Measurements from ENCODE around the gene CCDC102B.
"Not testable (repeated sequence)": the region's sequence is repeated elsewhere in the genome, so short reads cannot be mapped to it uniquely, and the experiment has no call there.

The CCDC102B gene

DNA sequence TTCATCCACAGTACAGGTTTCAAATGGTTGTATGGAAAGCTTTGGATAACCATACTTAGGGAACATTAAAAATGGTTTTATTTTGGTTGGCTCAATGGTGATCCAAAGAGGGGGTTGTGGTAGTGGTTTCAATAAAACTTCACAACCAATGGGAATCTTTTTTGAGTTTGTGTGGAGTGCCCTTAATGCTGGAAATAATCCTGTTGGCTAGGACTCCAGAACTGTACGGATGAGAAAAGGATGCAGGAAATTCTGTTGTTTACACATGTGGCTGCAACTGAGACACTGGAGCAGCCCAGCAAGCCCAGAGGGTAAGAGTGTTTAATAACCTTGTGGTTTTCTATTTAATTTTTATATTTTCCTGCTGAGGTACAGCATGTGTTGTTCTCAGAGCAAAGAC is at the start of gene CCDC102B:
Gene CCDC102B (plus strand): TSS at position 210 of the 400 bp plus-strand sequence. CDS start 38,684 bp downstream, outside the sequence.
- peak within 1 kb of the TSS; percentile 28 for H3K4me3 ChIP-seq (ENCODE audit: low read depth, low read length)
- DNase-seq (ENCODE audit: low read depth) = peak; percentile 85

DNA sequence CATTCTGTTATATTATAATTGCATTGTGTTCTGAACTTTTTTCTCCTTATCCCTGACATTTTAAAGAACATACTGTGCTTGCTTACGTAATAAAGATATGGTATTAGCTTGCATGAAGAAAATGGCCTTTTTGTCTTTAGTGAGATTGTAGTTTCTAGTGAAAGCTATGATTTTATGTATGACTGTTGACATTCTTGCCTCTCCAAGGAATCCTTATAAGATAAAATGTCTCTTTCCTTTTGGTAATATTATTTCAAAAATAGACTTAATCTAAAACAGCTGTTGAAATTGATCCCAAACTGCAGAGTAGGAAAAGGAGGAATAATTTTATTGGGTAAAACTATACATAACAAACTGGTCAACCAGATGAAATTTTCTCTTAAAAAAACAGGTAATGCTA is 40.8 kb upstream of the CCDC102B start:
- DNase-seq (ENCODE audit: low read depth) = no peak
- no peak overlapping the region for H3K4me3 ChIP-seq (ENCODE audit: low read depth, low read length)

DNA sequence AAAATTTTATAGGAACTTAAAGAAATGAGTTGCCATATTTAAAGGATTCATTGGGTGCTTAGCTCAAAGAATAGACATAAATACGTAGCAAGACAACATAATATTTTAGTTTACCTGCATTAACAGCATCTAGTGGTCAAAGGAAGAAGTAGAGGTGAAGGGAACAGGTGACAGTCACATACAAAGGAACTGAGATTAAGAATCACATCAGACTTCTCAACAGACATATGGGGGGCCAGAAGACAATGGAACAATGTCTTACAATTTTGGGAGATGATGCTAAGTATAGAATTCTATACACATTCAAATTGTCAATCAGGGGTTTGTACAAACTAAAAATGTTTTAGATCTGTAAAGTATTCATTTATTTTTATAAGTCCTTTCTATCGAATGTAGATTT is 38.6 kb upstream of the CCDC102B start:
- no peak for DNase-seq (ENCODE audit: low read depth)
- no peak overlapping the region for H3K4me3 ChIP-seq (ENCODE audit: low read depth, low read length)

DNA sequence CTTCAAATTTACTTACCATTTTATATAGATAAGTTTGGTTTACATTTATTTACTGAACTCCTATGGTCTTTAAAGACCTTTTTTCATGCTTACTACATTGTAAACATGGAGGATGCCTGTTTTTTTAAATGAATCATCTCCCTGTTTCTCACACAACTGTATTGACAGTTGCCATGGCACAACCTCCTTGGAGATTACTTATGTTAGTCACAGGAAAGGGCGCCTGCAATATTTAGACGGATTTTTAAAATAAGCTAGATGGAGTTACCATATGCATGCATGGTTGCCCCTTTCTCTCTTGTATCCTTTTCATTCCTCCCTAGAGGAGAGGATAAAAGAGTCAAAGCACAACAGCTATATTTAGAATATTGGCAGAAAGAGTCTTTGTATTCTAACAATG is 34.8 kb upstream of the CCDC102B start:
- peak; percentile 73 for DNase-seq (ENCODE audit: low read depth)
- no peak overlapping the region for H3K4me3 ChIP-seq (ENCODE audit: low read depth, low read length)

DNA sequence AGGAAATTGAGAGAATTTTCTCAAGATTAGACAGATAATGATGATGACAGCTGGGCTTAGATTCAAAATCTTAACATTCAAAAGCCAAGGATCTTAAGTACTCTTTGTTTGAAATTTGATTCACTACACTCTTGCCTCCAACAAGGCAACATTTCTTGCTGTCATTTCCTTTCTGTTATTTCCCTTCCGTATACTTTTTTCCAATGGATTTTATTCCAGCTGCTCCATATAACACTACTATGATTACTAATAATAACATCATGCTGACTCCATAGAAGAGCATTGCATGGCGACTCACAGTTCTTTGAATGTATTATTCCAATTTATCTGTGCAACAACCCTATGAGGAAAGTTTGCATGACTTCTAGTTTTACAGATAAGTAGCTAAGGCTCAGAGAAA is 33.9 kb upstream of the CCDC102B start:
- DNase-seq (ENCODE audit: low read depth) = peak; percentile 45

DNA sequence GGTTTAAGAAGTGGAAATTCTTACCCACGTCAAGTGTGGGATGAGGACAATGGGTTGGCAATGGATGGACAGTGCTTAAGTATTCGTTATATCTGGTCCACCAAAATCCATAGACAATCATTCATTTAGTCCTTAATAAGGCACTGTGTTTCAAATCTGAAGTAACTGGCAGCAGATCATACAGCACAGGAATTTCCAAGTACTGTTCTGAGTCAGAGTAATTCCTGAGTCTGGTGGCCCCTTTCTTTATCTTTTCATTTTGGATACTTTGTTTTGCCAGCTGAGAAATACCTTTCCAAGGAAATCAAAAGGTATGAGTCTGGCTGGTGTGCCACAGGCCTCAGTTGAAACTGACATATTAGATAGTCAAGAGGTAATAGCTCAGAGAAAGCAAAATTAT is 31.4 kb upstream of the CCDC102B start:
- H3K4me3 ChIP-seq (ENCODE audit: low read depth, low read length) = no peak overlapping the region
- no peak for DNase-seq (ENCODE audit: low read depth)

More for the DNA sequence above, 33.9 kb upstream of the CCDC102B start:
- H3K4me3 ChIP-seq (ENCODE audit: low read depth, low read length) = no peak overlapping the region

DNA sequence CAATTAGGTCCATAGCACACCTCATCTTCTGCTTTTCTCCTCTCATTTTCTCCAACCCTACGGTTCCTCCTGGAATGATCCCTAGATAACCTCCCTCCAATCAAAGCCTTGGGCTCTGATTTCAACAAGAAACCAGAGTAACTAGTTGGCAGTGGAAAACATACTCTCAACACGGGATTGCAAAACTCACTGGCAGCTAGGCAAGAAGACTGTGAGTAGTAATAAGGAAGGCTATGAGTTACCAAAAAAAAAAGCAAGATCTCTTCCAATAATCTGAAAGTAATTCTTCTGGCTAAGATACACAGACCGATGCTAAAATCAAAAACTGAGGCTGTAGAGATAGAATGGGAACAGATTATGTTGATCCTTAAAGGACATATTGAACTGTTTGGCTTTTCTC is 28.4 kb upstream of the CCDC102B start:
- no peak overlapping the region for H3K4me3 ChIP-seq (ENCODE audit: low read depth, low read length)
- DNase-seq (ENCODE audit: low read depth) = no peak

DNA sequence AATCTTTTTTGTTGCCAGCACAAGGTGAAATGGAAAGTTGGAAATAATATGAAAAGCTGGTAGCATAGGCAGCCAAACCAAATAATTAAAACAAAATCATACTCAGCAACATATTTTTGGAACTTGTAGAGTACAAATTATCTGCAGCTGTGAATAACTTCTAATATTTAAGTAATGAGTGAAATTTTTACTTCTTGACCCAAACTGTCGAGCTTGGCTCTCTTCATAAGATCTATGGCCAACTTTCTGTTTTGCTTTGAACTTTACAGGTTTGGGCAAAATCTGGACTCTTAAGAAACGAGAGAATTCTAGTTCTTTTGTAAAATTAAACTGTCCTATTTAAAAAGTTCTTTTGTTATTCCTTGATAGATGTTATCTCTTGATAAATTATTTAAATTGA is 25.6 kb upstream of the CCDC102B start:
- DNase-seq (ENCODE audit: low read depth) = no peak

DNA sequence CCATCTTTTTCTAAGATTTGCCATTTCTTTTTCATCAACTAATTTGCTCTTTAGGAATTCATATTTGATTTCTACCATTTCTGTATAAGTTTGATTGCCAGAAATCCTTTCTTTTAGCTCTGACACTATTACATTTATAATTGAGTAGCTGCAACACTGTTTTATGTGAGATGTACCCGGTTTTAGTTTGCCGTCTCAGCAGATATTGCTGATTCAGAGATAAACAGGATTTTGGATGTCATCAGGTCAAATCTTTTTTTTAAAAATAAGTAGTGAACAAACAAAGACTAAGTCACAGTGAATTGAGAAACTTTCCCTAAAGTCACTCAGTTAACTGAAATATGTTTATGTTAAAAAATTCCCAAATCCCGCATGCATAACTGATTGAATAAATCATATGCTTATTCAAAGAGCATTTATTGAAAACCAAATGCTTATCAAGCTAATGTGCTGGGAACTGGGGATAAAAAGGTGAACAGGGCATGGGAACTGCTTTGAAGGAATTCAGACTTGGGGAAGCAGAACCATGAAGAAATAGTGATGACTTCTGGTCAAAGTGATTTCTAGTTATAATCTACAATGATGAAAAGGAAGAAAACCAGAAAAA is 19.5 kb upstream of the CCDC102B start:
- DNase-seq (ENCODE audit: low read depth) = no peak
- H3K4me3 ChIP-seq (ENCODE audit: low read depth, low read length) = no peak overlapping the region

More for the DNA sequence above, 25.6 kb upstream of the CCDC102B start:
- no peak overlapping the region for H3K4me3 ChIP-seq (ENCODE audit: low read depth, low read length)

DNA sequence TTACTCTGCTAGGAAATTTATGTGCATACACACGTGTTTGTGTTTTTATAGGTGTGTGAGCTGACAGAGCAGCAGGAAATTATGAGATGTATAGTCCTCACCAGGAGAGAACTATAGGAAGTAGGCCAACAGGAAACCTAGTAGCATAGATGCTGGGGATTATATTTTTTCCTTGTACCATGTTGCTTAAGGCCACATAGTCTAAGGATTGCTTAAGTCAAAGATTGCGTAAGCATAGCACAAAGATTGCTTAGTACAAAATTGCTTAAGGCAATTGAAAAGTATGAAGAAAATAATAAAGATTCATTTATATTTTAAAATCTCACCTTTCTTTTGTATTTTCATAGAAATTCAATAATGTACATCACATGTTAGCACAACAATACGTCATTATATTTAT is 18.7 kb upstream of the CCDC102B start:
- H3K4me3 ChIP-seq (ENCODE audit: low read depth, low read length) = no peak overlapping the region
- DNase-seq (ENCODE audit: low read depth) = peak; percentile 77

DNA sequence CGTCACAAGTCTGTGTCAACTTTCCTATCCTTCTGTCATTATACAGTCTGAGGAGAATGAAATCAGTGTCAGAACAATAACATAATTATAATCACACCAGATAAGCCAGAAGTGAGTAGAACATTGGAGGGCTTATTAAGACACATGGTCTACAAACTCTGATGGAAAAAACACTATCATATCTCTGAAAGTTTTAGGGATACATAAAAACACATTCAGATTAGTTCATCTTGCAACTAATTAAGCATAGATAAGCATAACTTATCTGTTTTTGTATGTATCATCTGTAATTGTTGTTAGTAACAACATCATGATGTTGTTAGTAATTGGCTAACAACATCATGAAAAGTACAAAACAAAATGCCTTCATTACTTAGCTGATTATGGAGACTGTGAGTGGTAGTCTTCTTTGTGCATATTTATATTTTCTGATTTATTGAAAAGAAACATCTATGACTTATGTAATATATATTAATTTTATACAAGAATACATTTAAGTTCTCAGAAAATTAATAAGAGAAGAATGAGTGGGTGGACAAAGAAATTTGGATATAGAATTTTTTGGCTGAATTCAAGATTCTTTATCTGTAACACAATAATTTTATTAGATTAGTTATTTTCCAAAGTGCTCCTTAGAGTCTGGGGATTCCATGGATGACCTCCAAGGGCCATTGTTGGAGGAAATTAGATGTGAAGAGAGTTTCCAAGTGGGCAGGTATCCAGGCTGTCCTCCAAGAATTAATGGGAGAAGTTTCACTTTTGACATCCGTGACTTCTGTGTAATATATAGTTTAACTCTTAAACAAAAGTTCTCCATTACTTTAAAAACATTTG is 16.9 kb upstream of the CCDC102B start:
- no peak for DNase-seq (ENCODE audit: low read depth)

DNA sequence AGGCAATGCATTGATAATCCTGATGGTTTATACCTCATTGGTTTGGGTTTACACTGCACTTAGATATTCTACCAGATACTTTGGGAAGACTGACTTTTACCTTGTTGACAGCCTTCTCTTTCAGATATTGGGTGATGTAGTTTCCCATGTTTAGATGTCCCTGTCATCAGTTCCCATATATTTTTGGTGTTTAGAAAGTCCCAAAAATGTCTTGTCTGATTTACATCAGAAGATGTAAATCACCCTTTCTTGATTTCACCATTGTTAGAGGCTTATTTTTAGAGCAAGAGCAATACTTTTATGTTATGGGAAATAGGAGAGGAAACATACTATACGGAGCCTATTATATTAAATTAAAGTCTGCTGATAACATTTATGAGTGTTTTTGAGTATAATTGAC is 14.4 kb upstream of the CCDC102B start:
- DNase-seq (ENCODE audit: low read depth) = no peak
- H3K4me3 ChIP-seq (ENCODE audit: low read depth, low read length) = no peak overlapping the region

More for the DNA sequence above, 16.9 kb upstream of the CCDC102B start:
- H3K4me3 ChIP-seq (ENCODE audit: low read depth, low read length) = no peak overlapping the region

DNA sequence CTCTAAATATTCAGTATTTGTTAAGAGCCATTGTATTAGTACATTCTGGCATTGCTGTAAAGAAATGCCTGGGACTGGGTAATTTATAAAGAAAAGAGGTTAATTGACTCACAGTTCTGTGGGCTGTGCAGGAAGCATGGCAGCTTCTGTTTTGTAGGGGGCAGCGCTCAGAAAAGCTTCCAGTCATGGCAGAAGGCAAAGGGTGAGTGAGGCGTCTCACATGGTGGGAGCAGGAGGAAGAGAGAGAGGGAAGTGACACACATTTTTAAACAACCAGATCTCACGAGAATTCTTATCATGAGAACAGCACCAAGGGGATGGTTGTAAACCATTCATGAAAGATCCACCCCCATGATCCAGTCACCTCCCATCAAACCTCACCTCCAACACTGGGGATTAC is 13.8 kb upstream of the CCDC102B start:
- no peak overlapping the region for H3K4me3 ChIP-seq (ENCODE audit: low read depth, low read length)
- no peak for DNase-seq (ENCODE audit: low read depth)

DNA sequence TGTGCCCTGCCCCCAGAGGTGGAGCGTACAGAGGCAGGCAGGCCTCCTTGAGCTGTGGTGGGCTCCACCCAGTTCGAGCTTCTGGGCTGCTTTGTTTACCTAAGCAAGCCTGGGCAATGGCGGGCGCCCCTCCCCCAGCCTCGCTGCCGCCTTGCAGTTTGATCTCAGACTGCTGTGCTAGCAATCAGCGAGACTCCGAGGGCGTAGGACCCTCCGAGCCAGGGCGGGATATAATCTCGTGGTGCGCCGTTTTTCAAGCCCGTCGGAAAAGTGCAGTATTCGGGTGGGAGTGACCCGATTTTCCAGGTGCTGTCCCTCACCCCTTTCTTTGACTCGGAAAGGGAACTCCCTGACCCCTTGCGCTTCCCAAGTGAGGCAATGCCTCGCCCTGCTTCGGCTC is 7.6 kb upstream of the CCDC102B start:
- not testable (repeated sequence) for DNase-seq (ENCODE audit: low read depth); H3K4me3 ChIP-seq (ENCODE audit: low read depth, low read length)

DNA sequence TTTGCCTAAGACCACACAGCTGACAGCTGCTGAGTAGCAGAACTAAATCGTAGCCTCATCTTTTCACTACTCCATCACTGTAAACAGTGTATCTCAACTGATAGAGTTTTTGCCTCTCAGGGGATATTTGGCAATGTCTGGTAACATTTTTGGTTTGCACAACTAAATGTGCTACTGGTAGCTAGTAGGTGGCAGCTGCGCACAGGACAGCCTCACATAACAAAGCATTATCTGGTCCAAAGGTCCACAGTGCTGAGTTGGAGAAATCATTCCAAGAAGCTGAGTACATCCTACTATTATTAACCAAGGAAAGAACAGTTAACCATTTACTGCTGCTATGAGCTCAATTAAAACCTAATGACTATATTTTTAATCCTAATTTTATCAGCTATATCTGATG is 6.1 kb upstream of the CCDC102B start:
- peak; percentile 78 for DNase-seq (ENCODE audit: low read depth)
- no peak overlapping the region for H3K4me3 ChIP-seq (ENCODE audit: low read depth, low read length)

DNA sequence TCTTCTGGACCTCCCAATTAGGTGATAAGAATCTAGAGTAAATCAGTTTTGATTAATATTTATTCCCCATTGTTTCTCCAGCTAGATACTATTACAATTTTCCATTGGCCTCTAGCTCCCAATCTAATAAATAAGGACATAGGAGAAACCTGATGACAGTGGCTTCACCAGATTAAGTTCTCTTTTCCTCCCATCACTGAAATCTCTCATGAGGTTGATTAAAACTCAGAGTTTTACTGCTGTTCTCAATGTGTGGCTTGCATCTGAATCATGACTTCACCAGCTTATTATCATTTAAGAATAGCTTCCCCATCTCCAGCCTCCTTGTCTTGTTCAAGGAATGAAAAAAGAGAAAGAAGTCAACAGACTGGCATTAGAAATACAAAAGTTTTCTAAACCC is 3.9 kb upstream of the CCDC102B start:
- DNase-seq (ENCODE audit: low read depth) = no peak

DNA sequence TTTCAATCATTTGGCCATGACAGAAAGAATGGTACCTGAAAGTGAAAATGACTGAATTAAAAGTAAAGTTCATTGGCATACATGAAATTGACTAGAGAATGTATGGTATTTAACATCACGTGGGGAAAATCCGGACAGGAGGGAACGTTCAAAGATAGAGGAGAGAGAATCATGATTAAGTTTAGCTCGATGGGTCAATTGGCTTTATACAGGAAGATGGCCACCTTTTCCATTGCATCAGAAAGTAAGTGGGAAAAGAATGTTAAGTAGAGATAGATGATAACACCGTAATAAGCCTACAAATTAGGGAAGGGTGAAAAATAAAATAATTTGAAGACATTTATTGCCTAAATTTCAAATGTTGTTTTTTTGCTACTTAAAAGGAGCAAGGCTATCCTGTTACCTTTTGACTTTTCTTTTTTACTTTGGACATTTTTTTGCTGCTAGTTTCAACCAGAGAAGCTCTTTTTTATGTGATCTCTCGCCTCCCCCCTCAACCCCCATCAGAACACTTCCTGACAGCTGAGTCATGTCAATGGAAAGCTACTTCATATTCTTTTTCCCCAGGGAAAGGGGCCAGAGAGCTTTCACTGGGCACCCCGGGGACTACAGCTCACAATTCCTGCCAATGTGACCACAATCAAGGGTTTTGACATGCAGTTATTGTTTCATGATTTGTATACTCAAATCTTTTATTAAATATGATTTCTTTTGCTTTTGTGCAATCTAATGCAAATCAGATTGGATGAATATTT is 767 bp upstream of the CCDC102B start:
- peak; percentile 87 for DNase-seq (ENCODE audit: low read depth)
- H3K4me3 ChIP-seq (ENCODE audit: low read depth, low read length) = no peak overlapping the region

More for the DNA sequence above, 3.9 kb upstream of the CCDC102B start:
- no peak overlapping the region for H3K4me3 ChIP-seq (ENCODE audit: low read depth, low read length)

DNA sequence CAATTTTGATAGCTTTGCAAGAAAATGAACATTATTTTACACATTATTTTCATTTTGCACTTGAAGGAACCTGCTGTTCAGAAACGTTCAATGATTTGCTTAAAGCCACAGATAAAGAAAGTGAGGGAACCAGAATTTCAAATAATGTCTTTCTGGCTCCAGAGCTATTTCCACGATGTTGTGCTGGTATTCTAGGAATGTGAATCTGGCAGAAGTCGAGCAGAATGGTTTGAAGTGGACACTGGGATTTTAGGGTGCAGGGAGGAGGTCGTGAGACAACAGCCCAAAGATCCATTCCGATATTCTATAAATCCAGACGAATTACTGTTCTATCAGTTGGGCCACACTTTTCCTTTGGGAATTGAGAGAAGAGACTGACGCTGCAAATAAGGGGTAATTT is 2.2 kb downstream of the CCDC102B start:
- no peak for DNase-seq (ENCODE audit: low read depth)
- no peak overlapping the region for H3K4me3 ChIP-seq (ENCODE audit: low read depth, low read length)

DNA sequence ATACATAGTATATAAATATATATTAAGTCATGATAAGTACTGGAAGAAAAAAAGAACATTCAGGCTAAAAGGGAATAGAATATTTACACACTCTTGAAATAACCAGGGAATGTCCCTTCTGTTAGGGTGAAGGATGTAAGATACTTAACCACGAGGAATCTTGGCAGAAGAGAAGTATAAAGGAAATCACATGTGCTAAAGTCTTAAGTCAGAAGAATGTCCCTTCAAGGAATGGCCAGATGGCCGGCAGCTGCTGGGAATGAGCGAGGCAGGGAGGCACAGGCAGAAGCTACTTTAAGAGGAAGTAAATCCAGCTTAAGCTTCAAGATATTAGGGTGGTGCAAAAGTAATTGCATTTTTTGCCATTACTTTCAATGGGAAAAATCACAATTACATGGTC is 5.5 kb downstream of the CCDC102B start:
- H3K4me3 ChIP-seq (ENCODE audit: low read depth, low read length) = no peak overlapping the region
- peak; percentile 81 for DNase-seq (ENCODE audit: low read depth)

DNA sequence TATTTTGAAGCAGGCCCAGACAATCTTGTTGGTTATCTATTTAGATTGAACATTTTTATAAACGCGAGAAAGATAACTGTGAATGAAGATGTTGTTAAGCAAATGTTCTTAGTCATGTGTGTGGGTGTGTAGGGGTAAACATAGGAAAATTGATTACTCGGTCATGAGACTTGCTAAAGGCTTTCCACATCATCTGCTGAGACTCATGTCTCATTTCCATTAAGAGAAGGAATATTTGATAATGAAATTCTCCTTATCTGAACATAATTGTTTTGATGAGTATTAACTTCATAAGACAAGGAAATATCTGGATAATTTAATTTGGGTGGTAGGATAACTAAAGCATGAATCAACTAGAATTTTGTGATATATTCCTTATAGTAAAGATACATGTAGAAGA is 19.7 kb downstream of the CCDC102B start:
- no peak overlapping the region for H3K4me3 ChIP-seq (ENCODE audit: low read depth, low read length)
- DNase-seq (ENCODE audit: low read depth) = no peak

All from skeletal muscle cell (primary cell).